Lung (tissue), 12 donors: Measurements from ENCODE around the gene APOB. TPM values are rescaled to one million over a fixed set of nuclear protein-coding genes. Genes with fewer than 3 reads are reported as not detected.

ENCODE experiments used
- ATAC-seq: fragments of 200-7000 bp; cut with Tn5 transposase; one replicate; pipeline ENCODE4 v1.9.1; 2020; ENCODE audit warnings: moderate number of reproducible peaks; ENCODE audit not compliant: insufficient read depth, low FRiP score
- DNase-seq, 3 donors: peaks; one replicate each; pipeline ENCODE4 v3.0.0-alpha.2; 2013 to 2017
- H3K27ac ChIP-seq, 2 donors: one replicate each; pipeline ENCODE4 v1.5.1; 2013; ENCODE audit warnings: mild to moderate bottlenecking in 2 of 2, moderate library complexity in 2 of 2, control low read depth in 1 of 2, inconsistent platforms in 1 of 2, low read depth in 1 of 2, low read length in 1 of 2
- H3K27me3 ChIP-seq, 3 donors: one replicate each; pipeline ENCODE4 v1.5.1; 2013; ENCODE audit warnings: low read length in 2 of 3; ENCODE audit not compliant: control insufficient read depth in 3 of 3, insufficient read depth in 3 of 3
- H3K36me3 ChIP-seq, 4 donors: one replicate each; pipeline ENCODE4 v1.5.1; 2013; ENCODE audit warnings: low read length in 4 of 4, mild to moderate bottlenecking in 1 of 4, moderate library complexity in 1 of 4; ENCODE audit not compliant: control insufficient read depth in 4 of 4, insufficient read depth in 4 of 4
- H3K4me1 ChIP-seq, 5 donors: one replicate each; pipeline ENCODE4 v1.5.1; 2013; ENCODE audit warnings: low read length in 5 of 5, mild to moderate bottlenecking in 2 of 5, moderate library complexity in 1 of 5; ENCODE audit not compliant: control insufficient read depth in 5 of 5, insufficient read depth in 5 of 5
- H3K4me3 ChIP-seq: one replicate; pipeline ENCODE4 v1.5.1; 2013; ENCODE audit warnings: mild to moderate bottlenecking, control low read depth, moderate library complexity
- H3K9ac ChIP-seq, 2 donors: one replicate each; pipeline ENCODE4 v1.5.1; 2013; ENCODE audit warnings: low read length in 2 of 2, control low read depth in 1 of 2; ENCODE audit not compliant: insufficient read depth in 1 of 2
- H3K9me3 ChIP-seq, 4 donors: one replicate each; pipeline ENCODE4 v1.5.1; 2013; ENCODE audit warnings: low read length in 3 of 4, mild to moderate bottlenecking in 1 of 4, moderate library complexity in 1 of 4; ENCODE audit not compliant: control insufficient read depth in 4 of 4, insufficient read depth in 3 of 4
- CTCF ChIP-seq: IDR thresholded peaks from 2 replicates; pipeline ENCODE4 v1.5.1; 2012; ENCODE audit warnings: mild to moderate bottlenecking; ENCODE audit errors: control extremely low read depth, extremely low read depth
- WGBS, 2 donors: extraction: QIAGEN DNeasy Blood & Tissue Kit; methylation state at CpG; one replicate each; pipeline ENCODE4 v1.1.7; 2013; 5-methylcytosine and 5-hydroxymethylcytosine counted together
- polyA plus RNA-seq, 2 donors: library from polyadenylated mRNA; stranded (reverse); fragments of 200-250 nt; gene quantifications; one replicate each; pipeline ENCODE4 v1.2.1, GENCODE V29; 2013
- total RNA-seq, 2 donors: library from RNA; depleted of rRNA in 1 of 2; stranded (reverse); fragments of >200 nt in 1 of 2; gene quantifications; one replicate each; pipeline ENCODE4 v1.2.1, GENCODE V29; 2014 to 2021
- donor health status: control.
- donor health status: control.
- donor health status: Bipolar disorder and iron deficiency.
- donor health status: healthy.
- donor health status: DM: yes; HTN: yes; CAD: no.

APOB gene
- total and polyA plus RNA-seq, 4 donors = 0.04 to 1.7 (median 0.18) TPM

DNA sequence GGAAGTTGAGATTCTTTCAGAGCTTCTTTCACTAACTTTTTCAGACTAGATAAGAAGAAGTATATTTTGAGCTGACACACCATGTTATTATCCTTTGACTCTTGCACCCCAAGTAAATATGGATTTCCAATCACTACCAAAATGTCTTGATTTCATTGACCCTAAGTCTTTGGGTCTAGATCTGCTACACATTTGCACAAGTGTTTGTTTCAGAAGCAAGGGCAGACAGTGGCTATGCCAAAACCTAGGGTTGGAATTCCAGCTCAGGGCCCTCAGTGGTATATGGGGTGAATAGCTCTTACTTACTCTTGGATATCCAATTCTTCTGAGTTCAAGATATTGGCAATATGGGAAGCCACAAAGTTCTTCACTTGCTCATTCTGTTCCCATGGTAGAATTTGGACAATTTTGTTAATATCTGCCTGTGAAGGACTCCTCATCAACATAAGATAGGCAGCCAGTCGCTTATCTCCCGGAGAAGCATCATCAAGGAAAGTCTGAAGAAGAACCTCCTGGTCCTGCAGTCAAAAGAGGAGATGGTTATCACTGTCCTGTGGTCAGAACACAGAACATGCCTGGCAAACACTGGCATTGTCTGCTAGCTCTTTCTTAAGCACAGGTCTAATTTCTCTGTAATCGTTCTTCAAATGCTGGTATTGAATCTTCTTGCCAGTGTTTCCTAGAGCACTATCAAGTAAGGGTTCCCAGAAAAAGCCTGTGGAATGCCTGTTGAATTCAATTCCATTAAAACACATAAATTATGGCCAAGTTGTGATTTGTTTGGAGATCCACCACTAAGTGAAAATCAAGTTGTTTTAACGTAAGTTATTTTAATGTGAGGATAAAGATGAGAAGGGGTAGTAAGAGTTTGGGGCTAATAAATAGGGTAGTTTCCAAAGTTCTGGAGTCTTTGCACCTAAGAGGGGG, 15.6 kb downstream of the APOB start:
- H3K4me3 ChIP-seq = no peak overlapping the region
- no peak for TF ChIP-seq CTCF
- H3K4me1 ChIP-seq = no peaks in the 10 kb centered on the region
- H3K9me3 ChIP-seq = no peaks in the 10 kb centered on the region
- no peak for DNase-seq
- H3K36me3 ChIP-seq = no peaks in the 10 kb centered on the region
- no peak overlapping the region for H3K9ac ChIP-seq
- H3K27ac ChIP-seq = no peak overlapping the region
- H3K27me3 ChIP-seq = peaks cover 0 to 2% (median 0%) of the 10 kb centered on the region in 3 donors
- WGBS, 2 donors = 89 to 93% methylated on average over 4 of the region's 4 CpGs
- no peak for ATAC-seq

- Histone ChIP-seq H3K9me3 (no peaks in the 10 kb centered on the region), H3K4me3 (no peak overlapping the region), H3K4me1 (no peaks in the 10 kb centered on the region), H3K36me3 (no peaks in the 10 kb centered on the region), H3K9ac (no peak overlapping the region), H3K27me3 (peaks cover 0 to 2% (median 2%) of the 10 kb centered on the region in 3 donors), H3K27ac (no peak overlapping the region)
- ATAC-seq (no peak), DNase-seq (no peak)
- no peak for TF ChIP-seq CTCF
These were observed 17.2 kb downstream of the APOB start for GRCh38 chr2:21026479-21027282.

GRCh38 chr2:21025690-21026478, 18.0 kb downstream of the APOB start:
- H3K9me3 ChIP-seq = no peaks in the 10 kb centered on the region
- H3K36me3 ChIP-seq = no peaks in the 10 kb centered on the region
- 84 to 88% methylated on average over 11 of the region's 11 CpGs for WGBS, 2 donors
- TF ChIP-seq CTCF = no peak
- H3K9ac ChIP-seq = no peak overlapping the region
- no peak overlapping the region for H3K4me3 ChIP-seq
- H3K27ac ChIP-seq = no peak overlapping the region
- DNase-seq (no peak), ATAC-seq (no peak)
- H3K27me3 ChIP-seq = peaks cover 0 to 2% (median 2%) of the 10 kb centered on the region in 3 donors
- H3K4me1 ChIP-seq = no peaks in the 10 kb centered on the region
